ENCODE data around the gene ACSL4. TPM values are rescaled to one million over a fixed set of nuclear protein-coding genes. Genes with fewer than 3 reads are reported as not detected.
"Not testable (repeated sequence)": the region's sequence is repeated elsewhere in the genome, so short reads cannot be mapped to it uniquely, and the experiment has no call there.

ACSL4 gene
- total RNA-seq, 1 experiment from 2014 or later = 0.71 TPM

DNA sequence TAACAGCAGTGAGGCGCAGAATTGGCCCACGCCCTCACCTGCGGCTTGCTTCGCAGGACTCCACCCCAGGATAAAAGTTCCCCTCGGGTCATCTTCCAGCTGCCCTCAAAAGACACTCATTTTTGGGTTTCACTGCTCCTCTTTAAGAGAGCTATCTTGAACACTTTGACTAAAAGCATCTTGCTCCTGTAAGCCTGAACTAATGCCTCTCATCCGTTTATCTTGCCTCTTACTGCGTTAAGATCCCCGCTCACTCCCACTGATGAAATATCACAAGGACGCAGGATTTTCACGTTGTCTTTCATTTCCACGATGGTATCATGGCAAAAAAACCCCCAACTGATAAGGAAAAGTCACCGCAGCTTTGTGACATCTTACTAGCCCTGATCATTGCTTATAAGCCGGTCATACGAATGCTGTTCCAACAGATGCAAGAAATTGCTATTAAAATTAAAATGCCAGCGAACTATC, 591 bp upstream of the ACSL4 start:
- in situ Hi-C loops (cut with HindIII; ENCODE audit: low sequenced_read_pairs) = no loop called here

DNA sequence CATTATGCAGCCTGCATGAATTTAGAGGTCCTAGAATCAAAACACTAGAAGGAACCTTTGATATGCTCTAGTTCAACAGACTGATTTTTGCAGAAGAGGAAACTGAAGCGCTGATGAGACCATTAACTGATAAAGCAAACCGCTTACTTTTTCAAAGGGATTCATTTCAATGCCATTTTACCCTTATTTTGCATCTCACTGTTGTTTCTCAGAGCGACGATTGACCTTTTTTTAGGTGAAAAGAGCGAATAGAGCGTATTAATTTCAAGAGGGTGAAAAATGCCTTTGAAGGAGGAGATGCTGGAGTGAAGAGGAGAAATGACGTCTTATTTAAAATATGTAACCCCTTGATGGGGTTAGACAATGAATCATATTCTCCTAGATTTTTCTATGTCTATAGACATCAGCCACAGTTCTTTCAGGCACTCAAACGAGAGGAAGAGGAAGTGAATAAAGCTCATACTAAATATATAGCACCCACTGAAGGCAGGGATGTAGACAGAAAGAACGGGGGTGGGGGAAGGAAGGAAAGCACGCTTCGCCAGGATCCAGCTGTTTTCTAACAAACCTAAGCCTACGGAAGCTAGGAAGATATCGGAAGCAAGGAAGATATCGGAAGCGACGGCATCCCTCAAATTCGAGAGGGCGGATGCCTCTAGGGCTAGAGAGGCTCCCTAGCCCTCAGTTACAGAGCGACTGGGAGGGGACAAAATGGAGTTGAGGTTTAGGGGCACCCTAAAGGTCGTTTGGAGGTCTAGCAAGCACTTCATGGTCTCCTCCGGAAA, 848 bp downstream of the ACSL4 start:
- in situ Hi-C loops (cut with HindIII; ENCODE audit: low sequenced_read_pairs) = no loop called here
- DNase-seq (ENCODE audit: low spot score) = peak; percentile 30

More for the DNA sequence above, 591 bp upstream of the ACSL4 start:
- no peak for DNase-seq (ENCODE audit: low spot score)

DNA sequence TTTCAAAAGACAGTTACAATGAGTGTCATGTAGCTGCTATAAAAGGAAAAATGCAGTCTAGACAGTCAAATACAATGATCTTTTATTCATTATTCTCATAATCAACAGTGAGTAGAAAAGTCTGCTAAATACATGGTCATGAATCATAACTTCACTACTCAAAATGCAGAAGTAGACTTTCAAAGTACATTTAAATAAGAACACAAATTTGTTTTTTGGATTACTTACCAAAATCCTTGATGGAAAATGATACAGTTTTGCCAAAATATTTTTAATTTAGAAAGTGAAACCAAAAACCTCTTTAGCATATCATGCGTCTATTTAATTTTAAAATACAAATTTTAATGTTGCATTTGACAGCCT, 4.9 kb downstream of the ACSL4 start:
- in situ Hi-C loops (cut with HindIII; ENCODE audit: low sequenced_read_pairs) = no loop called here
- no peak for DNase-seq (ENCODE audit: low spot score)

DNA sequence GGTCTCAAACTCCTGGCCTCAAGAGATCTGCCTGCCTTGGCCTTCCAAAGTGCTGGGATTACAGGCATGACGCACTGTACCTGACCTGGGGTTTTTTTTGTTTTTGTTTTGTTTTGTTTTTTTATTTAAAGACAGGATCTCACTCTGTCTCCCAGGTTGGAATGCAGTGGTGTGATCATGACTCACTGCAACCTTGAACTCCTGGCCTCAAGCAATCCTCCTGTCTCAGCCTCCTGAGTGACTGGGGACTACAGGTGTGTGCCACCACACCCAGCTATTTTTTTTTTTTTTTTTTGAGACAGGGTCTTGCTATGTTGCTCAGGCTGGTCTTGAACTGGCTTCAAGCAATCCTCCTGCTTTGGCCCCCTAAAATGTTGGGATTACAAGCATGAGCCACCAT, 8.1 kb downstream of the ACSL4 start:
- DNase-seq (ENCODE audit: low spot score); in situ Hi-C loops (cut with HindIII; ENCODE audit: low sequenced_read_pairs): not testable (repeated sequence)

DNA sequence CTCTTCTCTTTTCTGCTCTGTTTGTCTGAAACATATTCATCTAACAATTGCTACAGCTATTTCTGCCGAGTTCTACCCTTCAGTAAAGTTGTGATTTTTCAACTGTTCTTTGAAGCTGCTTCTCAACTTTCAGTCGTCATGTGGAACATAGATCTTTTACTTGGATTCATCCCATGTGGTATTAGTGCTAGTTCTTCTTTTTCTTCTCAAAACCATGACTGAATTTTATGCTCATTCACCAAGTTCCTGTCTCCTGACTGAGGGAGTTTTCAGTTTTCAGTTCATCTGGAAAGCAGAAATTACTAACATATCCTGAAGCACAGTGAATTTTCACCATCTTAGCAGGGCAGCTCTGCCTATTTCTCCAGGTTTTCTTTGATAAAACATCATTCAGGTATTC, 12.1 kb downstream of the ACSL4 start:
- no peak for DNase-seq (ENCODE audit: low spot score)
- in situ Hi-C loops (cut with HindIII; ENCODE audit: low sequenced_read_pairs) = no loop called here

DNA sequence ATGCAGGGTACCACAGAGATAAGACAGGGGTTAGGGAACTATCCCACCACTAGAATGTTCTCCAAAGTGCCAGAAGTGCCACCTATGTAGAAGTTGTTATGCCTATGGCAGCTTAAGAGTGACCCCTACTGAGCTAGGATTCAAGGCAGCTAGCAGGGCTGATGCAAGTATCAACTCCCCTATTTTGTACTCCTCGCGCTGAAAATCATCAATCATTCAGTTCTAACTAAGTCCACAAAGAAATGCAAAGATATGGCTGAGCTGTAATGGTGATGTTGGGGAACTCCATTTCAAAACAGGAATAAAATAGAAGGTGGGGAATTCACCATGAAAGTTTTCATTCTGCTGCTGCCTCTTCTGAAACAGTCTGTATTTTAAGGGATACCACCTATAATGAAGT, 13.8 kb downstream of the ACSL4 start:
- in situ Hi-C loops (cut with HindIII; ENCODE audit: low sequenced_read_pairs) = no loop called here
- no peak for DNase-seq (ENCODE audit: low spot score)

DNA sequence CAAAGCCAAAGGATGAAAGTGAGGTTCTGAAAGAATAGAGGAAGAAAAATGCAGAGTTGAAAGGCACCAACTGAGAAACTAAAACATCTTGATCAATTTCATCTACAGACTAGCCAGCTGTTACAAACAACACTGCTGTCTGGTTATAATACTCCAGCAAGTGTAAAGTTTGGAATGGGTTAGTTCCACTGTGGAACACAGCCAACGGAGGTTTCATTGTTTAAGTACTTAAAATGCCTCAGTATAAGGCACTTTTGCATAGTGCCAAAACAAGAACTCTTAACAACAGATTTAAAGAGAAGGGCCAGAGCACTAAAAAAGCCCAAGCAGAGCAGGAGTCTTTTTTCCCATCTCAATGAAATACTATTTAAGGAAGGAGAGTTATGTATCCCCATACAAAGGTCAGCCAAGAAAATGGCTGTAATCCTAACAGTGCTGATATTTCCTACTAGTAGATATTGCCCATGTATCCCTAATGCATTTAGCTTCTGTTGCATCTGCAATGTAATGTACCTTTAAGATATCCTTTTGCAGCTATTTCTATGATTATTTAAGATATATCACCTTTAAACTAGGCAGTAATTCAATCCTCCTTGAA, 16.5 kb downstream of the ACSL4 start:
- no peak for DNase-seq (ENCODE audit: low spot score)
- in situ Hi-C loops (cut with HindIII; ENCODE audit: low sequenced_read_pairs) = no loop called here

DNA sequence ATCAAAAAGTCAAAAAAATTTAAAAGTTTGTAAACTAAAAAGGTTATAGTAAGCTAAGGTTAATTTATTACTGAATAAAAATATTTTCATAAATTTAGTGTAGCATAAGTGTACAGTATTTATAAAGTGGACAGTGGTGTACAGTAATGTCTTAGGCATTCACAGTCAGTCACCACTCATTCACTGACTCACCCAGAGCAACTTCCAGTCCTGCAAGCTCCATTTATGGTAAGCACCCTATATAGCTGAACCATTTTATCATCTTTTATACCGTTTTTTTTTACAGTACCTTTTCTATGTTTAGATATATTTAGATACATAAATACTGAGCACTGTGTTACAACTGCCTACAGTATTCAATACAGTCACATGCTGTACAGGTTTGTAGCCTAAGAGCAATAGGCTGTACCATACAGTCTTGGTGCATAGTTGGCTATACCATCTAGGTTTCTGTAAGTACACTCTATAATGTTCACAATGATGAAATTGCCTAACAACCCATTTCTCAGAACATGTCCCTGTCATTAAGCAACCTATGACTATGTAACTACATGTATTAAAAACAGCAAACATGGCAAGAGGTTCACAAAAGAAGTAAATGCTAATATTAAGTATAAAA, 18.6 kb downstream of the ACSL4 start:
- in situ Hi-C loops (cut with HindIII; ENCODE audit: low sequenced_read_pairs) = no loop called here
- DNase-seq (ENCODE audit: low spot score) = no peak

DNA sequence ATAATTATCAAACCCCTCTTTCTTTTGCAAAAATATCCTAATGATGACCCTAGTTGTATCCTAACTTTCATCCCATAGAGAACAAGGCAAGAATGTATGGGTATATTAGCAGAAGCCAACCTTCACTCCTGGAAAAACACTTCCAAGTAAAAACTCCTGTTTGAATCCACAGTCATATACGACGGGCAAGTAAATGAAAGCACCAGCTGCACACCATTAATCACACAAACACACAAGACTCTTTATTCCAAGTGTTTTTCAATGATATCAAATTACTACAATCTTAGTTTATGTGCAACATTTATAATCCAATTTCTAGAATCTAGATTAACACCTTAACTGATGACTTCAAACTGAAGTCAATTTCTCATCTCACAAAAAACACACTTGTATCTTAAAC, 22.9 kb downstream of the ACSL4 start:
- no peak for DNase-seq (ENCODE audit: low spot score)
- in situ Hi-C loops (cut with HindIII; ENCODE audit: low sequenced_read_pairs) = no loop called here

DNA sequence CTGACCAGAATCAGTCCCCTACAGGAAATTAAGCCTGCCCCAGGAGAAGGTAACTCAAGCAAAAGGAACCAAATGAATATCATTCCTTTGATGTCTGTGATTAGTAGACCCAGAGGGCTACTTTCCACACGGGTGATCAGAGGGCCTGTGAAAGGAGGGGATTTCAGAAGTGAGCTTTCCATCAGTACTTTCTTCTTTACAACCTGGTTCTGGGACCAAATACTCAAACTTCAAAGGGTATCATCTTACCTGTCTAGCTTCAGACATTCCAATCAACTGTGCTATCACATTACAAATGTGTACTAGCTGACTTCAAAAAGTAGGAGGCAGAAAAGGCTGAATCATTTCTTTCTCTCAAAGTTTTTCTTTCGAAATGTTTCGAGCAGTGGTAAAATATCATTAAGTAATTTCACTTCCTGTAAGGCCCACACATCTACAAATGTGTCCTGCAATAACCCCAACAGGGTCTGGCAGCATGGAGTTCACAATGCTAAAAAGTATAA, 23.9 kb downstream of the ACSL4 start:
- no peak for DNase-seq (ENCODE audit: low spot score)
- in situ Hi-C loops (cut with HindIII; ENCODE audit: low sequenced_read_pairs) = no loop called here

DNA sequence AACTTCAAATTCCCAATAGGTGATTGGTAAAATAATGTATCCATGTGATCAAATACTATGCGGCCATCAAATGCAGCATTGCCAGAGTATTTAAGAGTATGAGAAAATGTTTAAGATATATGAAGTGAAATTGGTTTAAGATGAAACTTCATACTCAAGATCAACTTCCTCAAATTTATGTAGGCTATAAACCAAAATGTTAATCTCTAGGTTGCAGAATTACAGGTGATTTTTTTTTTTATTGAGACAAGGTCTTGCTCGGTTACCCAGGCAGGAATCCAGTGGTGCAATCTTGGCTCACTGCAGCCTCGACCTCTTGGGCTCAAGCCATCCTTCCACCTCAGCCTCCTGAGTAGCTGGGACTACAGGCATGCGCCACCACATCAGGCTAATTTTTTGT, 25.3 kb downstream of the ACSL4 start:
- no peak for DNase-seq (ENCODE audit: low spot score)
- in situ Hi-C loops (cut with HindIII; ENCODE audit: low sequenced_read_pairs) = no loop called here

DNA sequence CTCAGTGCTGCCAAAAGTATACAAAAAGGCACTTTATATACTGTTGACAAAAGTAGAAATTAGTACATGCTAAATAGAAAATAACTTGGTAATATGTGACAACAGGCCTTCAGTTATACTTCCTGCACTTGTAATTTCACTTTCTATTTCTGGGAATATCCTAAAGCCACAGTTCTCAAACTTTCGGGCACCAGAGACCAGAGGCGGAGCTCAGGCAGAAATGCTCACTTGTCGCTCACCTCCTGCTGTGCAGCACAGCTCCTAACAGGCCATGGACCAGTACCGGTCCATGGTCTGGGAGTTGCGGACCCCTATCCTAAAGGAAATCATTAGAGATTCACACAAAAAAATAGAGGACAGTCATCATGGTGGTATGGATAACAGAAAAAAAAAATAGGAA, 25.7 kb downstream of the ACSL4 start:
- in situ Hi-C loops (cut with HindIII; ENCODE audit: low sequenced_read_pairs) = no loop called here
- no peak for DNase-seq (ENCODE audit: low spot score)

DNA sequence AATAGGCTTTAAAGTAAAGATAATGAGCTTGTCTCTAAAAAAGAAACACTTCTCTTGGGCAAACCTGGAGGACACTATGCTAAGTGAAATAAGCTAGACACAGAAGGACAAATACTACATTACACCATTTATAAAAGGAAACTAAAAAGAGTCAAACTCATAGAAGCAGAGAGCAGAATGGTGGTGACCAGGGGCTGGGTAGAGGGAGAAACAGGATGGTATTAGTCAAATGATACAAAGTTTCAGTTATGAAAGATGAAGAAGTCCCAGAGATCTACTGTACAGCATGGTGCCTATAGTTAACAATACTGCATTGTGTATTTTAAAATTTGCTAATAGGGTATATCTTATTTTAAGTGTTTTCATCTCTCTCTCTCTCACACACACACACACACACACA, 28.5 kb downstream of the ACSL4 start:
- no peak for DNase-seq (ENCODE audit: low spot score)
- in situ Hi-C loops (cut with HindIII; ENCODE audit: low sequenced_read_pairs) = no loop called here

DNA sequence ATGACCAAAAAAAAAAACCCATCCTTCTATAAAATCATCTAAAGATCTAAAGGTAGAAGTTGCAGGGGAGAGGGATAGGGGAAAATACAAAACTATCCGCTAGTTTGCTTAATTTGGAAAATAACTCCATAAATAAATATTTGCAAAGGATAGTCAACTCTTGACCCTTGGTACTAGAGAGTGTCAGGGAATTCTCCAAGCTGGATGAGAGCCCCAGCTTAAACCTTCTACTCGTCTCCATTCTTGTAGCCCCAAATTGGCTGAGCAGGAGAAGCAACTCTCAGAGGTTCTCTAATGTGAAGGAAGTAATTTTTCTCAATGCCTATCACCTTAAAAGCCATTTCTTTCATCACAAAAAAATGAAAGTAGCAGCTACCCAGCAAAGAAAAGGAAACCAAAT, 35.2 kb downstream of the ACSL4 start:
- no peak for DNase-seq (ENCODE audit: low spot score)
- in situ Hi-C loops (cut with HindIII; ENCODE audit: low sequenced_read_pairs) = no loop called here

DNA sequence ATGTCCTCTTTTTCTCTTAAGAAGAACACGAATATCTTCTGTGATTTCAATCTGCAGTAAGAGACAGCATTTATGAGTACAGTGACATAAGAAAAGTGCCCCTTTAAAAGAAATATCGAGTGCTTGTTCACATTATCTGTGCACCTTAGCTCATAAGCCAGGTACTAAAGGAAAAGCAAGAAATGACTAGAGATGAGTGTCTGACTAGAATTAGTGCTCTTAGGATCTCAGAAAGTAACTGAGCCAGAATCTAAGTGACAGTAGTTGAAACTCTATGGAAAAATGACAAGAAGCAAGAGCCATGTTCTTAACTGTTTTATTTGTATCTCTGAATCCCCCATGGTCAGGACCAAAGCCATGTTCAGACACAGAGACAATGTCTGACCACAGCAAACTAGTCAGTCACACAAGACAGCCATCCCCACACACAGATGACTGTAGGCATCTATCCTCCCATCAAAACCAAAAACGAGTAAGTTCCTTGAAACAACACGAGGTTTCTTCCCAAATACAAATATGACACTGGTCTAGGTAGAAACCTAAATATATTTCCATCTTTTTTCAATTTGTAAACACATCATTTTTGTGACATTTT, 36.8 kb downstream of the ACSL4 start:
- in situ Hi-C loops (cut with HindIII; ENCODE audit: low sequenced_read_pairs) = no loop called here
- no peak for DNase-seq (ENCODE audit: low spot score)

DNA sequence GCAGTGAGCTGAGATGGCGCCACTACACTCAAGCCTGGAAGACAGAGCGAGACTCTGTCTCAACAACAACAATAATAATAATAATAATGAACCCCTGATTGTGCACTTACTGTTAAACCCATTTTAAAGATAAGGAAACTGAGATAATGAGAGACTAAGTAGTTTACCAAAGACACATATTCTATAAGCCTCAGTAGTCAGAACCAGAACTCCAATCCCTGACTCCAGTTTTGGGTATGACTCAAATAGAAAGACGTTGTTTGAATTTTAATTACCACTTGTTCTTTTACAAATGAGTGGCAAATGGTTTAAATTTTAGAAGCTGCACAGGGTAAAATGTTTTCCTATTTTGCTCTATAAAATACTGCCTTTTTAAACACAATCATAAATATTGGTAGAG, 37.4 kb downstream of the ACSL4 start:
- DNase-seq (ENCODE audit: low spot score) = no peak
- in situ Hi-C loops (cut with HindIII; ENCODE audit: low sequenced_read_pairs) = no loop called here

DNA sequence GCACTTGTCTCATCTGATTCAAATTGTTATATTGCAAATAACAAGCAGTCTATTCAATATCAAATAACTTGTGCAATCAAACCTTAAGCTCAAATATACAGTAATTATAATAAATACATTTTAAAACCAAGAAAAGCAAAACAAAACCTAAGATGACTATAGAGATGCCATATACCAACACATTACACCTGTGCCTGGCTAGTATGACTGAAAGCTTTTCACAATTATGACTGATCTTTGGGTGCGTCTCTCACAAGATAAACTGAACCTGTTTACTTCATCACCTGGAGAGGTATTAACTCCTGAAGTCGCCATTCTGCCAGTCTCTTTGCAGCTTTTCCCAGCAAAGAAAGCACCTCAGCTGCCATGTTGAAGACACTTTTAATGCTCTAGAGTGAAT, 41.3 kb downstream of the ACSL4 start:
- in situ Hi-C loops (cut with HindIII; ENCODE audit: low sequenced_read_pairs) = no loop called here

DNA sequence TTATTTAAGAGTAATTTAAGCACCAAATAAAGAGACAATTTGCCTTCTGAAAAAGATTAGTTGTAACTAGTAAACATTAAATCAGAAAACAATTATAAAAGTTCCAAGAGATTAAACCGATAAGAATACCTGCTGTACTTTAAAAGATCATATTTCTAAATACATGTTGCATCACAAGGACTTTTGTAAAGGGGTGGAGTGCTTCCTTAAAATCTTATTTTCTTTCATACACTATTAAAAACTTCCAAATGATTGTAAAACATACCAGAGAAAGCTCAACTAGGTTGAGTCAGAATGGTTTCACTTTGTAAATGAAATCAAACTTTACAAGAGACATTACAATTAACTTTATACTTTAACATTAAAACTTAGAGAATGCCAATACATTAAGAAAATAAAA, 41.8 kb downstream of the ACSL4 start:
- DNase-seq (ENCODE audit: low spot score) = no peak

More for the DNA sequence above, 41.3 kb downstream of the ACSL4 start:
- no peak for DNase-seq (ENCODE audit: low spot score)

DNA sequence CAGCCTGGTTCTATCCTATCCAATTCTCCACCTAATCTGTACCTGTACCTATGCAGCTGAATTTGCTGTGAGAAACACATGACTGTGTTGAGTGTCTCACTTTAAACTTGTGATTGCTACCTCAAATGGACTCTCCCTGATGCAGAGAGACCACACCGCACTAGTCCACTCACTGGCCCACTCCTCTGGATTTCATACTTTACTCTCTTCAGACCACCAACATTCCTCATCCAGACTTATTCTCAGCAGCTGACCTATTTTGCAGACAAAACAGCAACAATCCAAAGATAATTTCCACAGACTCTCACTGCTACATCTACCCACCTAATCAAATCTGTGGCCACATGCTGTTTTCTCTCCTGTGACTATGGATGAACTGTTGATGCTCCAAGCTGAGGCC, 45.2 kb downstream of the ACSL4 start:
- in situ Hi-C loops (cut with HindIII; ENCODE audit: low sequenced_read_pairs) = no loop called here
- no peak for DNase-seq (ENCODE audit: low spot score)

More for the DNA sequence above, 41.8 kb downstream of the ACSL4 start:
- in situ Hi-C loops (cut with HindIII; ENCODE audit: low sequenced_read_pairs) = no loop called here

DNA sequence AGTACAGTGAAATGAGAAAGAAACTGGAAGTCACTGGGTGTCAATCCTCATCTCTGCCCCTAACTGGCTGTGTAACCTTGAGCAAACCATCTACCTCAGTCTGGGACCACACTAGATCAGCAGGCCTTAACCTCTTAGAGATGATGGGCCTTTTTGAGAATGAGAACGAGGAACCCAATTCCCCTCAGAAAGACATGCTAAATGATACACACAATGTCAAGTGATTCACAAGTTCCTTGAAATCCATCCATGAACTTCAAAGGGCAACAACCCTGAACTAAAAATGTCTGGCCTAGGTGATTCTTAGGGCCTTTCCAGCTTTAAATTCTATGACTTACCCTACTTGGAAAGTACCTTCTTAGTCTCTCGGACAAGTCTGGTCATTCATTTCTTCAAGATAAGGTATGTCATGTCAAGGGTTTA, 47.4 kb downstream of the ACSL4 start:
- no peak for DNase-seq (ENCODE audit: low spot score)
- in situ Hi-C loops (cut with HindIII; ENCODE audit: low sequenced_read_pairs) = no loop called here

All from G401 (cell line).